Stimulated activated CD4-positive, alpha-beta T cell treated with anti-CD3 and anti-CD28 coated beads, Interleukin-4, amount 100 ng/mL, for 24 hours (primary cell): ENCODE measurements around the gene RAPH1.

Source experiments
- DNase-seq: peaks from one replicate; pipeline ENCODE4 v3.0.0-alpha.2; 2020

Gene RAPH1

DNA sequence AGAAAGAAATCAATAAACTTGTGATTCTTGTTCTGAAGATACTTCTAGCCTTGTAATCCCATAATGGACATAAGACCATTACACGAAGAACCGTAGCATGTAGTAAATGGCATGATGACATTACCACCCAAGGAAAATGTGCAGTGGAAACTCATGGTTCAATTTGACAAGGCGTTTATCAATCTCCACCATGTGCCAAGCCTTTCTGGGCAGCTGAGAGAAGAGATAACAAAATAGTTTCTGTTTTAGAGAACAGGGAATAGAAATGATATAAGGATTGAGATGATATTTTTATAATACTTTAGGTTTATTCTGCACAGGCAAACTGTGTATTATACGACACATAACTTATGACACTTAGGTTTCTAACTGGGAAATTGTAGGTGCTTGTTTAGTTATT, 187.7 kb downstream of the RAPH1 start:
- DNase-seq, result no peak

DNA sequence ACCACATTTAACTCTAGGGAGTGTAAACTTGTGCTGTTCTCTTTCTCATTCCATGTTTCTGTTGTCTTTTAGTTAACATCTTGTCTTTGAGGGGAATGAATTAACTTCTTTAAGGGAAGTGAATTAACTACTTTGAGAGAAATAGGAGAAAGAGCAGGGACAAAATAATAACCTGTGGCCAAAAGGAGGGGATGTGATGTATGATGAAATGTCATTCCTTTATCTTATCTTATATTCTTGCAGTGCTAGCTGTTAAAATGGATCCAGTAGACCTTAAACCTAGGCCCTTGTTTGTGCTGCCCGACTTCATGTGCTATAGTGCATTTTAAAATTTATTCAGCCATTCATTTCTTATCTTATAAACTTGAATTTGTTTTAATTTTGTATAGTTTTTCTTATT, 188.5 kb downstream of the RAPH1 start:
- no peak for DNase-seq

DNA sequence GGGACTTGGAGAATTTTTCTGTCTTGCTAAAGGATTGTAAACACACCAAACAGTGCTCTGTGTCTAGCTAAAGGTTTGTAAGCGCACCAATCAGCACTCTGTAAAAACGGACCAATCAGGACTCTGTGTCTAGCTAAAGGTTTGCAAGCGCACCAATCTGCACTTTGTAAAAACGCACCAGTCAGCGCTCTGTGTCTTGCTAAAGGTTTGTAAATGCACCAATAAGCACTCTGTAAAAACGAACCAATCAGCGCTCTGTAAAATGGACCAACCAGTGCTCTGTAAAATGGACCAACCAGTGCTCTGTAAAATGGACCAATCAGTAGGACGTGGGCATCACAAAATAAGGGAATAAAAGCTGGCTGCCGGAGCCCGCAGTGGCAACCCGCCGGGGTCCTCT, 190.4 kb downstream of the RAPH1 start:
- DNase-seq, result no peak
